OCI-LY7 (cell line): ENCODE data around the gene TPM4.

ENCODE experiments used
- CTCF ChIP-seq: fragments of 200-600 bp; sonication (generic); conservative IDR thresholded peaks from 2 replicates; pipeline ENCODE4 v1.5.1; 2014; ENCODE audit warnings: mild to moderate bottlenecking, antibody characterized with exemption, low read length, moderate library complexity, mixed read lengths
- EZH2phosphoT487 ChIP-seq: fragments of 200-600 bp; sonication (generic); IDR thresholded peaks from 2 replicates; pipeline ENCODE4 v1.6.1; 2018; ENCODE audit warnings: low read depth, borderline replicate concordance, mild to moderate bottlenecking, mixed run types, antibody characterized with exemption, low read length, moderate library complexity, mixed read lengths

- no peak for TF ChIP-seq CTCF
- no peak for TF ChIP-seq EZH2phosphoT487
These were observed 42.3 kb downstream of the TPM4 start for GRCh38 chr19:16118489-16119033.
